ENCODE measurements around the gene TAAR9.

The TAAR9 gene

DNA sequence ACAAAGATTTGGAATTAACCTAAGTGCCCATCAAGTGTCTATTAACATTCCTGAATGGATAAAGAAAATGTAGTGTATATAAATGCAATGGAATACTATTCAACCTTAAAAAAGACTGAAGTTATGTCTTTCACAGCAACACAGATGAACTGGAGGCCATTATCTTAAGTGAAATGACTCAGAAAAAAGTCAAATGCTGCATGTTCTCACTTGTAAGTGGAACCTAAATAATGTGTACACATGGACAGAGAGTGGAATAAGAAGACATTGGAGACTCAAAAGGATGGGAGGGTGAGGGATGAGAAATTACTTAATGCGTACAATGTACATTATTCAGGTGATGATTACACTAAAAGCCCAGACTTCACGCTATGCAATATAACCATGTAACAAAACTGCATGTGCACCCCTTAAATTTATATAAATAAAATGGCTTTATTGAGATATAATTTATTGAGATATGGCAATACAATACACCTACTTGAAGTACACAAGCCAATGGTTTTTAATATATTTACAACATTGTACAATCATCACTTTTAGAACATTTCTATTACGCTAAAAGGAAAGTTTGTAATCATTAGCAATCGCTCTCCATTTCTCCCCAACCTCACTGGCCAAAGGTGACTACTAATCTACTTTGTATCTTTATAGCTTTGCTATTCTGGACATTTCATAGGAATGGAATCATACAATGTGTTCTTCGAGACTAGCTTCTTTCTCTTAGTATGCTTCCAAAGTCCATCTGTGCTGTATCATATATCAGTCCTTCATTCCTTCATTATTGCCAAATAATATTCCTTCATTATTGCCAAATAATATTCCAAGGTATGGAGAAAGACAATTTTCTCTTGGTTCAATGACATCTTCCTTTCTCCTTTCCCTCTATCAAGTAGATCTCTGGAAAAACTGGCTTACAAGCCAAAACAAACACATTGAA lies 30.9 kb upstream of the TAAR9 start:
- TF ChIP-seq, protein P1, sequence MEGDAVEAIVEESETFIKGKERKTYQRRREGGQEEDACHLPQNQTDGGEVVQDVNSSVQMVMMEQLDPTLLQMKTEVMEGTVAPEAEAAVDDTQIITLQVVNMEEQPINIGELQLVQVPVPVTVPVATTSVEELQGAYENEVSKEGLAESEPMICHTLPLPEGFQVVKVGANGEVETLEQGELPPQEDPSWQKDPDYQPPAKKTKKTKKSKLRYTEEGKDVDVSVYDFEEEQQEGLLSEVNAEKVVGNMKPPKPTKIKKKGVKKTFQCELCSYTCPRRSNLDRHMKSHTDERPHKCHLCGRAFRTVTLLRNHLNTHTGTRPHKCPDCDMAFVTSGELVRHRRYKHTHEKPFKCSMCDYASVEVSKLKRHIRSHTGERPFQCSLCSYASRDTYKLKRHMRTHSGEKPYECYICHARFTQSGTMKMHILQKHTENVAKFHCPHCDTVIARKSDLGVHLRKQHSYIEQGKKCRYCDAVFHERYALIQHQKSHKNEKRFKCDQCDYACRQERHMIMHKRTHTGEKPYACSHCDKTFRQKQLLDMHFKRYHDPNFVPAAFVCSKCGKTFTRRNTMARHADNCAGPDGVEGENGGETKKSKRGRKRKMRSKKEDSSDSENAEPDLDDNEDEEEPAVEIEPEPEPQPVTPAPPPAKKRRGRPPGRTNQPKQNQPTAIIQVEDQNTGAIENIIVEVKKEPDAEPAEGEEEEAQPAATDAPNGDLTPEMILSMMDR (IDR thresholded peaks at IDR 0.05) = no peak

DNA sequence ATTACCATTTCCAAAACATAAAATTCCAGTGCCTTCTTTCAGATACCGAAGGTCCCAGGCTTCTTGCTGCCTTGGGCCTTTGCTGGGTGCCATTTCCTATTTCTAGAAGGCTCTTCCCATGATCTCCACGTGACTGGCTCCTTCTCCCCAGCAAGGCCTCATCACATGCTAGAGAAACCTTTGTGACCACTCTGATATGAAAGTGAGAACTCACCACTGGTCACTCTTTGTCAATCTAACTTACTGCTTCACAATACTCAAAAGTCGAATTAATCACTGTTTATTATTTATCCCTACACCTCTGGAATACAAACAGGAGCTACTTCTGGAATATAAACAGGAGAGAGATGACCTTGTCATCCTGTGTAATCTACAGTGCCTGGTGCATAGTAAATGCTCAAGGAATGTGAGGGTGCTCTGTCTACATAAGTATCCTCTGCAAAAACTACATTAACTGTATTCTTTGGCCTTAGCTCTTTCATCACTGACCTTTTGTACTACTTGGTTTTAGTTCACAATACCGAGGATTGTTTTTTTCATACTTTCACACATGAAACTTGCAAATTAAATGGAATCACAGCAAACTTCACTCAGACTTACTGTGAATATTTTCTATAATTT lies 26.8 kb upstream of the TAAR9 start:
- TF ChIP-seq, protein P1 (IDR thresholded peaks at IDR 0.05) = no peak

DNA sequence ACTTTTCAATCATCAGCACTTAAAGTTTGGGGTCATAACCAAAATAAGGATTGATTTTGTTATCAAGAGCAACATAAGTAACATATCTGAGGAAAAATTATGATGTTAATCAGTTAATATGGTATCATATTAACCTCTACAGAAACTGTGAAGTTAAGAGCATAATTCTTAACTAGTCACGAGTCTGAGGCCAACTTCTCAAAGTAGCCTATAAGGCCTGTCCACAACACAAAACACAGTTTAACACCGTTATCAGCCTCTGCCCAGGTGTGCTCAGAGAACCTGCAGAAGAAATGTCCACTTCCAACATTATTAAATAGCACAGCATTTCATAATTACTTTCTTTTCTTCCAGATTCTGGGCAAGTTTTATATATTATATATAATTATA lies 26.3 kb upstream of the TAAR9 start:
- TF ChIP-seq, protein P1 (IDR thresholded peaks at IDR 0.05) = no peak

DNA sequence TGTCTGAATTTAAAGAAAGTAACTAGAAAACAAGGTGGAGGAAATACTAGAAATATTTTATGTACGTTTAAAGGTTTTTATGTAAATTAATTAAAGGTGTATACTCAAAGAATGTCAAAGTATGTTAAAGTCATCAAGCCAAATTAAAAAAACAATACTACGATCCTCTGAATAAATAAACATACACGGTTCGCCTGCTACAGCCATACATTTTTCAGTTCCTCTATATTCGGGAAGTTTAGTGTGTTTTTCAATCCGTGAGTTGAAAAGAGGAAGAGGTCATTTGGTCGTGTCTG lies 25.8 kb upstream of the TAAR9 start:
- TF ChIP-seq, protein P1 (IDR thresholded peaks at IDR 0.05) = no peak

DNA sequence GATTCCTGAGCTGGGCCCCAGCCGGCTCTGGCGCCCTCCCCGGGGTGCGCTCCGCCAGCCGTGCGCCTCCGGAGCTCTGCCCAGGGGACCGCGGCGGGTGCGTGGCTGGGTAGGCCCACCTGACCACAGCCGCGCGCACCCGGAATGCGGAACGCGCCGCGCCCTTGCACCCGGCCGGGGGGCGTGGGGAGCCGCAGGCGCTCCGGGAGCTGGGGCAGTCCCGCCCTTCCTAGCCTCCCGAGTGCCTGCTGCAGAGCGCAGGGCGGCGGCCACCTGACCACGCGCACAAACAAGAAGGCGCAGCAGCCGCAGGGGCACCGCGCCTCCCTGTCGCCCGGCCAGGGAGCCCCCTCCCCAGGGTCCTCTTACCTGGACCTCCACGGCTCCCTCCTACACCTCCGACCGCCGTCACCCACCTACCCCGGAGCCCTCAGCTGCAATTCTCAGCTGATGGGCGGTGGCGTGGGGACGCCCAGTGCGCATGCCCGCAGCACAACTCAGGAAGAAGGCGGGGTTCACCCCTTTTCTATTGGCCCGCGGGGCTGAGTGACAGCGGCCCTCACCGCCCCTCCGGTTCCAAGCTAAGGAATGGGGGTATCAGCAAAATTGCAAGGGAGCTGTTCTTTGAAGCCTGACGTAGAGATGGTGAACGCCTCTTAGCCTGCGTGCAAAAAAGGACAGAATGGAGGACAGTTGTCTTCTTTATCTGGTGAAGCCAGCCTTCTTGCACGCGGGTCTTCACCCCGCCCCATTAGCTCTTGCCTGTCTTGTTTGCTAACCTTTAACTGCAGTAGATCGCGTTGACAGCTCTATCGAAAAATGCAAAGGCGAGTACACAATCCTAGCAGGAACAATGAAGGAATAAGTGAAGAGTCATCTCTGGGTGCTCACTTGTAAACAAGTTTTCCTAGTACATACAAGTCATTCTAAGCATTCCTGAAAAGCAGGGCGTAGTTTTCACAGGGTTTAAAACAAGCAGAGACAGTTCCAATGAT lies 25.1 kb upstream of the TAAR9 start, which contains the start of gene STX7:
TSS of gene STX7 (minus strand) at position 479 of the 995 bp plus-strand sequence. CDS start 9,586 bp downstream, outside the sequence.
- TF ChIP-seq, protein P1 (IDR thresholded peaks at IDR 0.05) = no peak

DNA sequence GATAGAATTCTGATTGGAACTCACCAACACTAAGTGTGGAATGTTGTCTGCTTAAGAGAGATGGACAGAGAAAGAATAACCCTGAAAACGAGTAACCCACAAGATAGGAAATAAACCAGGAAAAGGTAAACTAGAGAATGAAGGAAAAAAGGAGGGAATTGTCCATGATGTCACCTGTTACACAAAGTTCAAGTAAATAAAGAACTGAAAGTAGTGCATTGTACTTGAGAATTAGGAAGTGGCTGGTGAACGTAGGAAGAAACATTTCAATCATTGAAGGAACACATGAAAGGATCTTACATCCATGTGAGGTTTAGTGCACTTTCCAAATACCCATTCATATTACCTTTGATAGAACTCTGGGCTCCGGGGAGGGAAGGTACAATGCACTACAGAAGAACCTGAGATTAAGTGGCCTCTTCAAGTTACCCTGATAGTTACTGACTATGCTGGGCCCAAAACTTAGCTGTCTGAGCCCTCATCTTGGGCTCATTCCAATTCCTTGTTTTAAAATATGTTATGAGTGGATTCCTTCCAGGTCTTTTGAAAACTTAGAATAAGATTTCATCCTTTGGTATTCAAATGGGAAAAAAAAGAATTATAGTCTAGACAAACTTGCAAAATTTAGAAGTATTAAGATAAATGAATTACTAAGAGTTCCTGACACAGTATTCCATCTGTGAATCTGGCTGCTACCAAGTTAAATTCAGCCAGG lies 24.1 kb upstream of the TAAR9 start:
- TF ChIP-seq, protein P1 (IDR thresholded peaks at IDR 0.05) = no peak

Data from LNCAP (cell line).